Measurements from ENCODE around the gene PLK3. TPM values are rescaled to one million over a fixed set of nuclear protein-coding genes. Genes with fewer than 3 reads are reported as not detected.
"Not testable (repeated sequence)": the region's sequence is repeated elsewhere in the genome, so short reads cannot be mapped to it uniquely, and the experiment has no call there.

The PLK3 gene
- total RNA-seq, 2 experiments from 2014 or later: 8.8 to 10.1 TPM

DNA sequence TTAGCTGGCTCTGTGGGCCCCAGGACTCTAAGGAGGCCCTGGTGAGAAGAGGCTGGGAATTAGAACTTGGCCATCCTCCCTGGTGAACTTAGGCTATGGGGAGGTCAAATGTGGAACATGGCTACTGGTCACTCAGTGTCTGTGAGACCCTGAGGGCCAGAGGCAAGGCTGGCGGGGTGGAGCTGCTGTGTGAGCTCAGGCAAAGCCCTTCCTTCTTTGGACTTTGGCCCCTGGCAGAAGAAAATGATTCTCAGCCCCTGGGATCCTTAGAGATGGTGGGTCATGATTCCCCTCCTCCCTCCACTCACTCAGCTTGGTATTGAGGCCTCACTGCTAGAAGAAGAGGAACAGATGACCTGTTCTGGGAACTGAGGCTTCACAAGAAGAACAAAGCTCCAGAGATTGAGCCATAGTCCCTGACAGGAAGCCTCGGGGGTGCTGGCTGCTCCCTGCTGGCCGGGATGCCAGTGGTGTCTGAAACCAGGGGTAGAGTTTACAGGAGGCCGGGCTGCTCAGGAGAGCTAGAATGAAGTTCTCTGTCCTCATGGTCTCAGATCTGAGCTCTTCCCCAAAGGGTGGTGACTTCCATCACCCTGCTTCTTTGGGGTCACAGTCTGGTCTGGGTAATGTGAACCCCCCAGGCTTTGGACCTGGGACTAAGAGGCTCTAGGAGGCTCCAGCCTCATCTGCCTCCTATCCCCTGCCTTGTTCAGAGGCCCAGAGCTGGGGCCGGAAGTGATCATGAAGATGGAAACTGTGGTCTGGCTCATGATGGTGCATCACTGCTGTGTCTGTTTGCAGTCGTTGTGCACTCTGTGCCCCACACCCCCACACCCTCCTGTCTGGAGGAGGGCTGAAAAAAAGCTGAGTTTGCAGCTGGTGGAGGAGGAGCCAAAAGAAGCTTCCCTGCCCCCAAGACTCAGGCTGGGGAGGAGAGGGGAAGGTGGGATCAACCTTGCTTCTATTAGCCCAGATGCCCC lies 9.1 kb downstream of the PLK3 start:
- H3K4me3 ChIP-seq (ENCODE audit: low read depth, low read length, poor library complexity, severe bottlenecking): peak overlapping the region; percentile 9
- H3K4me2 ChIP-seq (ENCODE audit: low read length): peak overlapping the region; percentile 57
- CTCF ChIA-PET (ENCODE audit: unreplicated experiment): interaction anchor here (0.6 to 1.4 kb wide), 7 partner anchors 9 to 492 kb away, joined by 3 to 15 read pairs (median 6); partner anchors contain the start of genes PLK3 and RNU5D-1
- peaks cover 9% of the 10 kb centered on the region for H3K36me3 ChIP-seq (ENCODE audit: insufficient read depth, low read length)
- peaks cover 42% of the 10 kb centered on the region for H3K4me1 ChIP-seq (ENCODE audit: insufficient read depth, low read length, poor library complexity, severe bottlenecking)
- intact Hi-C loops (cut with micrococcal nuclease; ENCODE audit: unreplicated experiment): no loop called here
- POLR2A ChIA-PET: interaction anchor here (0.5 to 4.2 kb wide), 18 partner anchors 9 to 774 kb away, joined by 3 to 54 read pairs (median 4); partner anchors contain the start of genes NASP, PLK3, RNU5D-1 and RPS8
- no peaks in the 10 kb centered on the region for H3K9me3 ChIP-seq (ENCODE audit: low read length)
- peak overlapping the region; percentile 74 for H3K27ac ChIP-seq (ENCODE audit: low read depth, low read length, poor library complexity, severe bottlenecking)
- no peak for TF ChIP-seq EZH2phosphoT487 (IDR thresholded peaks at IDR 0.05; ENCODE audit: borderline replicate concordance, low read depth, low read length)
- TF ChIP-seq, protein P1, sequence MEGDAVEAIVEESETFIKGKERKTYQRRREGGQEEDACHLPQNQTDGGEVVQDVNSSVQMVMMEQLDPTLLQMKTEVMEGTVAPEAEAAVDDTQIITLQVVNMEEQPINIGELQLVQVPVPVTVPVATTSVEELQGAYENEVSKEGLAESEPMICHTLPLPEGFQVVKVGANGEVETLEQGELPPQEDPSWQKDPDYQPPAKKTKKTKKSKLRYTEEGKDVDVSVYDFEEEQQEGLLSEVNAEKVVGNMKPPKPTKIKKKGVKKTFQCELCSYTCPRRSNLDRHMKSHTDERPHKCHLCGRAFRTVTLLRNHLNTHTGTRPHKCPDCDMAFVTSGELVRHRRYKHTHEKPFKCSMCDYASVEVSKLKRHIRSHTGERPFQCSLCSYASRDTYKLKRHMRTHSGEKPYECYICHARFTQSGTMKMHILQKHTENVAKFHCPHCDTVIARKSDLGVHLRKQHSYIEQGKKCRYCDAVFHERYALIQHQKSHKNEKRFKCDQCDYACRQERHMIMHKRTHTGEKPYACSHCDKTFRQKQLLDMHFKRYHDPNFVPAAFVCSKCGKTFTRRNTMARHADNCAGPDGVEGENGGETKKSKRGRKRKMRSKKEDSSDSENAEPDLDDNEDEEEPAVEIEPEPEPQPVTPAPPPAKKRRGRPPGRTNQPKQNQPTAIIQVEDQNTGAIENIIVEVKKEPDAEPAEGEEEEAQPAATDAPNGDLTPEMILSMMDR (conservative IDR thresholded peaks at IDR 0.05; ENCODE audit: low read length): no peak
- no TSS peak for BruUV-seq (replicated peaks)
- no peaks in the 10 kb centered on the region for H4K20me1 ChIP-seq (ENCODE audit: insufficient read depth, low read length)
- peak; percentile 82 for DNase-seq (ENCODE audit: low spot score)
- no peaks in the 10 kb centered on the region for H3K9me2 ChIP-seq (ENCODE audit: insufficient read depth, low read length)
- no peaks in the 10 kb centered on the region for H3K79me2 ChIP-seq (ENCODE audit: insufficient read depth, low read depth, low read length)
- peak overlapping the region; percentile 70; the same call in 1 of the 2 replicates for H2AFZ ChIP-seq (ENCODE audit: low read length)

DNA sequence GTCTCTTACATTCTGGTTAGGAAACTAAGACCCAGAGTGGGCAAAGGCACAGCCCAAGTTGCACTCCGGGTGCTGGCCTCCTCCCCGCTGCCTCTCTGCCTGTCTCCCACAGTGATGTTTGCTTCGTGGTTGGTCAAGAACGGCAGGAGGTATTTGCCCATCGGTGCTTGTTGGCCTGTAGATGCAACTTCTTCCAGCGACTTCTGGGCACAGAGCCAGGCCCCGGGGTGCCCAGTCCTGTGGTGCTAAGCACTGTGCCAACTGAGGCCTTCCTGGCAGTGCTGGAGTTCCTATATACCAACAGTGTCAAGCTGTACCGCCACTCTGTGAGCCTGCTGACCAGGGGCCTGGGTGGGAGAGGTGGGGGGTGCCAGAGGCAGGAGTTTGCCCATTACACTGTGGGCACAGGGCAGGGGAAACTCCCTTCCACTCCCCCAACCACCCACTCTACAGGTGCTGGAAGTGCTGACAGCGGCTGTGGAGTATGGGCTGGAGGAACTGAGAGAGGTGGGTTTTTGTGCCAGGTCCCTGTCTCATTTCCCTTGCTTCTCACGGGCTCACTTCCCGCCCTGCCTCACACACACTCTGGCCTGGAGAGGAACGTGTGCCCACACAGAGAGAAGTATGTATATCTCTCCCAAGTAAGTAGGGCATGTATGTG lies 10.1 kb downstream of the PLK3 start:
- peak; percentile 48 for DNase-seq (ENCODE audit: low spot score)
- ChIA-PET POLR2A (interaction anchor here (0.5 to 4.2 kb wide), 12 partner anchors 9 to 585 kb away, joined by 3 to 54 read pairs (median 6); partner anchors contain the start of genes PLK3, RNU5D-1 and RPS8), CTCF (ENCODE audit: unreplicated experiment) (interaction anchor here (0.8 to 1.3 kb wide), 3 partner anchors 10 to 80 kb away, joined by 6 to 15 read pairs (median 8); partner anchors contain the start of genes PLK3 and RNU5D-1)
- Histone ChIP-seq H3K4me1 (ENCODE audit: insufficient read depth, low read length, poor library complexity, severe bottlenecking) (peaks cover 46% of the 10 kb centered on the region), H3K9me2 (ENCODE audit: insufficient read depth, low read length) (no peaks in the 10 kb centered on the region), H3K9me3 (ENCODE audit: low read length) (no peaks in the 10 kb centered on the region), H3K4me2 (ENCODE audit: low read length) (peak overlapping the region; percentile 57), H2AFZ (ENCODE audit: low read length) (peak overlapping the region; percentile 70; the same call in 1 of the 2 replicates), H3K27ac (ENCODE audit: low read depth, low read length, poor library complexity, severe bottlenecking) (peak overlapping the region; percentile 74), H3K36me3 (ENCODE audit: insufficient read depth, low read length) (peaks cover 9% of the 10 kb centered on the region), H3K4me3 (ENCODE audit: low read depth, low read length, poor library complexity, severe bottlenecking) (peak overlapping the region; percentile 9), H4K20me1 (ENCODE audit: insufficient read depth, low read length) (no peaks in the 10 kb centered on the region), H3K79me2 (ENCODE audit: insufficient read depth, low read depth, low read length) (no peaks in the 10 kb centered on the region)
- BruUV-seq (replicated peaks): no TSS peak
- no peak for TF ChIP-seq EZH2phosphoT487 (IDR thresholded peaks at IDR 0.05; ENCODE audit: borderline replicate concordance, low read depth, low read length)
- TF ChIP-seq, protein P1 (conservative IDR thresholded peaks at IDR 0.05; ENCODE audit: low read length): no peak
- intact Hi-C loops (cut with micrococcal nuclease; ENCODE audit: unreplicated experiment): no loop called here

- intact Hi-C loops (cut with micrococcal nuclease; ENCODE audit: unreplicated experiment); H3K4me3 ChIP-seq (ENCODE audit: low read depth, low read length, poor library complexity, severe bottlenecking); H3K9me3 ChIP-seq (ENCODE audit: low read length); CTCF ChIA-PET (ENCODE audit: unreplicated experiment); H4K20me1 ChIP-seq (ENCODE audit: insufficient read depth, low read length); DNase-seq (ENCODE audit: low spot score); H2AFZ ChIP-seq (ENCODE audit: low read length); BruUV-seq (replicated peaks); H3K79me2 ChIP-seq (ENCODE audit: insufficient read depth, low read depth, low read length); H3K36me3 ChIP-seq (ENCODE audit: insufficient read depth, low read length); H3K9me2 ChIP-seq (ENCODE audit: insufficient read depth, low read length): not testable (repeated sequence)
- Histone ChIP-seq H3K4me1 (ENCODE audit: insufficient read depth, low read length, poor library complexity, severe bottlenecking) (peaks cover 48% of the 10 kb centered on the region), H3K27ac (ENCODE audit: low read depth, low read length, poor library complexity, severe bottlenecking) (peak overlapping the region; percentile 74), H3K4me2 (ENCODE audit: low read length) (peak overlapping the region; percentile 57)
- POLR2A ChIA-PET: interaction anchor here (0.7 to 4.2 kb wide), 5 partner anchors 9 to 129 kb away, joined by 3 to 54 read pairs (median 6); partner anchors contain the start of genes PLK3 and RPS8
These were observed 10.6 kb downstream of the PLK3 start for GRCh38 chr1:44810762-44811105.
